ENCODE measurements around the gene AANAT. TPM values are rescaled to one million over a fixed set of nuclear protein-coding genes. Genes with fewer than 3 reads are reported as not detected.
"Not testable (repeated sequence)": the region's sequence is repeated elsewhere in the genome, so short reads cannot be mapped to it uniquely, and the experiment has no call there.

AANAT gene
- total RNA-seq, 1 donor from 2014 or later: 0.18 TPM

GRCh38 chr17:76514355-76514754, 47.0 kb downstream of the AANAT start:
- H3K9me3 Mint-ChIP-seq; intact Hi-C loops (cut with micrococcal nuclease); H3K36me3 Mint-ChIP-seq (ENCODE audit: low read depth); DNase-seq (ENCODE audit: low spot score); H3K27me3 Mint-ChIP-seq (ENCODE audit: low read depth): not testable (repeated sequence)
- Mint-ChIP-seq H3K4me3 (ENCODE audit: low read depth) (peak overlapping the region; percentile 42), H3K4me1 (ENCODE audit: low read depth) (peaks cover 49% of the 10 kb centered on the region), H3K27ac (peak overlapping the region; percentile 99)

- peak overlapping the region; percentile 55 for H3K4me3 Mint-ChIP-seq (ENCODE audit: low read depth)
- H3K27me3 Mint-ChIP-seq (ENCODE audit: low read depth): no peaks in the 10 kb centered on the region
- DNase-seq (ENCODE audit: low spot score): peak; percentile 82
- H3K9me3 Mint-ChIP-seq: no peaks in the 10 kb centered on the region
- intact Hi-C loops (cut with micrococcal nuclease): loop anchor here (1.0 kb wide), 1 partner anchor 22 kb away; no protein-coding TSS in a partner anchor
- peaks cover 49% of the 10 kb centered on the region for H3K4me1 Mint-ChIP-seq (ENCODE audit: low read depth)
- peak overlapping the region; percentile 99 for H3K27ac Mint-ChIP-seq
- no peaks in the 10 kb centered on the region for H3K36me3 Mint-ChIP-seq (ENCODE audit: low read depth)
These were observed 48.0 kb downstream of the AANAT start for GRCh38 chr17:76515274-76515949.

- intact Hi-C loops (cut with micrococcal nuclease): no loop called here
- DNase-seq (ENCODE audit: low spot score): no peak
- Mint-ChIP-seq H3K4me3 (ENCODE audit: low read depth) (no peak overlapping the region), H3K4me1 (ENCODE audit: low read depth) (peaks cover 42% of the 10 kb centered on the region), H3K36me3 (ENCODE audit: low read depth) (no peaks in the 10 kb centered on the region), H3K27me3 (ENCODE audit: low read depth) (no peaks in the 10 kb centered on the region), H3K9me3 (no peaks in the 10 kb centered on the region), H3K27ac (no peak overlapping the region)
These were observed 50.2 kb downstream of the AANAT start for GRCh38 chr17:76517638-76518038.

DNA sequence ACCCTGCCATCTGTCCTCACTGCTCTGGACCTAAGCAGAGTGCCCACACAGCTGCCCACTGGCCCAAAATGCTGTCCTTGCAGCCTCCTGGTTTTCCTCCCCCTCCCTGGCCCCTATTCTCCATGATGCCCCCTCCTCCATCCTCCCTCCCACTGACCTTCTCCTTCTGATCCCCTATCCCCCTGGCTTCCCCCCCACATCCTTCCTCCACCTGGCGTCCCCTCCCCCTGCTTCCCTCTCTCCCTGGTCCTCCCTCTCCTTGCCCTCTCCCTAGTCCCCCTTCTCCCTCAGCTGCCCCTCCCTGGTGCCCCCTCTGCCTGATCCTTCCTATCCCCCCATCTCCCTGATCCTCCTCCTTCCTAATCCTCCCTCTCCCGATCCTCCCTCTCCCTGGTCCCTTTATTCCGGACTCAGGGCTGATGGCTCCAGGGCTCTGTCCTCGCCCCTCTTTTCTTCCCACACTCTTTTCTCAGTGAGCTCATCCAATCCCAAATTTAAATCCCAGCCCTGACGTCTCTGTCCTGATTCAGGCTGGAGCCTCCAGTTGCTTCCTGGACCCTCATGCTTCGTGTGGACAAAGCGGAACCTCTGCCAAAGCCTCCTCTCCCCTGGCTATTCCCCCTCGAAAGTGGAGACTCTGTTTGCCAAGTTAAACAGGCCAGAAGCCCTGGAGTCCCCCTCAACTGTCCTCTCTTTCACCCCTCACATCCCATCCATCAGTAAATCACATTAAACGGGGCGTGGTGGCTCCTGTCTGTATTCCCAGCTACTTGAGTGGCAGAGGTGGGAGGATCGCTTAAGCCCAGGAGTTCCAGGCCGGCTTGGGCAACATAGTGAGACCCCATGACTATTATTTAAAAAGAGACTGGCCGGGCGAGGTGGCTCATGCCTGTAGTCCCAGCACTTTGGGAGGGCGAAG, 51.9 kb downstream of the AANAT start:
- Mint-ChIP-seq H3K36me3 (ENCODE audit: low read depth) (no peaks in the 10 kb centered on the region), H3K27ac (no peak overlapping the region), H3K4me1 (ENCODE audit: low read depth) (peaks cover 35% of the 10 kb centered on the region), H3K27me3 (ENCODE audit: low read depth) (peaks cover 2% of the 10 kb centered on the region), H3K9me3 (no peaks in the 10 kb centered on the region), H3K4me3 (ENCODE audit: low read depth) (no peak overlapping the region)
- intact Hi-C loops (cut with micrococcal nuclease): no loop called here
- no peak for DNase-seq (ENCODE audit: low spot score)

Other genes with a start within 250 kb of the AANAT start
- 34.3 and 34.9 TPM in 2 replicates for gene RNF157, start 227.1 kb upstream of the AANAT start, total RNA-seq
- gene UBALD2, start 202.3 kb upstream of the AANAT start, total RNA-seq: 204 and 212 TPM in 2 replicates
- gene QRICH2, start 159.3 kb upstream of the AANAT start, total RNA-seq: 1.7 and 2.1 TPM in 2 replicates
- 48.2 and 49.9 TPM in 2 replicates for gene PRPSAP1, start 113.7 kb upstream of the AANAT start, total RNA-seq
- 16.0 and 16.4 TPM in 2 replicates for gene SPHK1, start 83.0 kb upstream of the AANAT start, total RNA-seq
- 46.0 and 46.5 TPM in 2 replicates for gene UBE2O, start 14.5 kb upstream of the AANAT start, total RNA-seq
- gene RHBDF2, start 33.8 kb downstream of the AANAT start, total RNA-seq: 45.3 and 48.5 TPM in 2 replicates
- not detected in 2 replicates for gene CYGB, start 70.1 kb downstream of the AANAT start, total RNA-seq
- not detected in 2 replicates for gene PRCD, start 72.4 kb downstream of the AANAT start, total RNA-seq
- 0.41 TPM in 1 of 2 replicates, not detected in the other for gene ST6GALNAC2, start 118.3 kb downstream of the AANAT start, total RNA-seq
- gene ST6GALNAC1, start 176.2 kb downstream of the AANAT start, total RNA-seq: 0.14 and 0.48 TPM in 2 replicates
- gene MXRA7, start 243.4 kb downstream of the AANAT start, total RNA-seq: 6.6 and 8.5 TPM in 2 replicates

Measured in activated T-helper 2 cell treated with anti-CD3 and anti-CD28 coated beads, Interferon-gamma antibody, Interleukin-2, Interleukin-4, amounts not matched to agents 10 μg/mL and 5 μg/mL and 100 μg/mL, durations not matched to agents 14 hours and 24 hours and 36 hours (primary cell).